ENCODE results near the gene KRTAP1-5.
"Not testable (repeated sequence)": the region's sequence is repeated elsewhere in the genome, so short reads cannot be mapped to it uniquely, and the experiment has no call there.

Gene KRTAP1-5

GRCh38 chr17:41046735-41047465 lies 19.9 kb upstream of the KRTAP1-5 start, which contains the start of gene KRTAP2-1:
Gene KRTAP2-1 (minus strand): TSS chr17:41047316. CDS start chr17:41047267, 49 bp downstream.
- DNase-seq, result not testable (repeated sequence)

GRCh38 chr17:41042953-41043352 lies 15.9 kb upstream of the KRTAP1-5 start:
- no peak for DNase-seq

- DNase-seq, result not testable (repeated sequence)
Measured at GRCh38 chr17:41040783-41041571, 14.0 kb upstream of the KRTAP1-5 start, which contains the start of gene KRTAP1-1. Gene KRTAP1-1 (minus strand): TSS chr17:41041450. CDS start chr17:41041397, 53 bp downstream.

- DNase-seq, result no peak
Measured at GRCh38 chr17:41037853-41038350, 10.9 kb upstream of the KRTAP1-5 start.

GRCh38 chr17:41034346-41034935 lies 7.4 kb upstream of the KRTAP1-5 start, which contains the start of gene KRTAP1-3:
Gene KRTAP1-3 (minus strand): TSS chr17:41034874. CDS start chr17:41034821, 53 bp downstream.
- not testable (repeated sequence) for DNase-seq

GRCh38 chr17:41029633-41030245 lies 2.7 kb upstream of the KRTAP1-5 start, which contains the start of gene KRTAP1-4:
Gene KRTAP1-4 (minus strand): TSS chr17:41030195. CDS start chr17:41030078, 117 bp downstream.
- DNase-seq, result no peak

- DNase-seq, result no peak
Measured at GRCh38 chr17:41024697-41025096, 2.3 kb downstream of the KRTAP1-5 start.

- no peak for DNase-seq
Measured at GRCh38 chr17:41020336-41020735, 6.7 kb downstream of the KRTAP1-5 start.

GRCh38 chr17:41019415-41019814 lies 7.6 kb downstream of the KRTAP1-5 start:
- DNase-seq, result no peak

- no peak for DNase-seq
Measured at GRCh38 chr17:41018541-41018940, 8.5 kb downstream of the KRTAP1-5 start.

- DNase-seq, result no peak
Measured at GRCh38 chr17:41016578-41017215, 10.3 kb downstream of the KRTAP1-5 start.

- no peak for DNase-seq
Measured at GRCh38 chr17:41015454-41015853, 11.6 kb downstream of the KRTAP1-5 start.

- DNase-seq, result no peak
Measured at GRCh38 chr17:41013606-41014005, 13.4 kb downstream of the KRTAP1-5 start.

- no peak for DNase-seq
Measured at GRCh38 chr17:41013181-41013580, 13.8 kb downstream of the KRTAP1-5 start.

- no peak for DNase-seq
Measured at GRCh38 chr17:41012326-41013120, 14.5 kb downstream of the KRTAP1-5 start.

GRCh38 chr17:41010441-41010840 lies 16.6 kb downstream of the KRTAP1-5 start:
- DNase-seq, result no peak

- no peak for DNase-seq
Measured at GRCh38 chr17:41009936-41010335, 17.1 kb downstream of the KRTAP1-5 start.

GRCh38 chr17:41009301-41009760 lies 17.7 kb downstream of the KRTAP1-5 start:
- no peak for DNase-seq

- no peak for DNase-seq
Measured at GRCh38 chr17:41008811-41009210, 18.2 kb downstream of the KRTAP1-5 start, which contains the start of gene KRTAP3-1. Gene KRTAP3-1 (minus strand): TSS chr17:41009128. CDS start chr17:41009074, 54 bp downstream.

GRCh38 chr17:41004397-41004796 lies 22.6 kb downstream of the KRTAP1-5 start:
- no peak for DNase-seq

GRCh38 chr17:41003926-41004325 lies 23.1 kb downstream of the KRTAP1-5 start:
- DNase-seq, result no peak

Measured in stimulated activated CD4-positive, alpha-beta T cell treated with anti-CD3 and anti-CD28 coated beads, Interleukin-4, amount 100 ng/mL, for 24 hours (primary cell).